ENCODE measurements around the gene LTN1. TPM values are rescaled to one million over a fixed set of nuclear protein-coding genes. Genes with fewer than 3 reads are reported as not detected.
"Not testable (repeated sequence)": the region's sequence is repeated elsewhere in the genome, so short reads cannot be mapped to it uniquely, and the experiment has no call there.

Gene LTN1
- total RNA-seq, 1 experiment from 2014 or later = 23.9 TPM

DNA sequence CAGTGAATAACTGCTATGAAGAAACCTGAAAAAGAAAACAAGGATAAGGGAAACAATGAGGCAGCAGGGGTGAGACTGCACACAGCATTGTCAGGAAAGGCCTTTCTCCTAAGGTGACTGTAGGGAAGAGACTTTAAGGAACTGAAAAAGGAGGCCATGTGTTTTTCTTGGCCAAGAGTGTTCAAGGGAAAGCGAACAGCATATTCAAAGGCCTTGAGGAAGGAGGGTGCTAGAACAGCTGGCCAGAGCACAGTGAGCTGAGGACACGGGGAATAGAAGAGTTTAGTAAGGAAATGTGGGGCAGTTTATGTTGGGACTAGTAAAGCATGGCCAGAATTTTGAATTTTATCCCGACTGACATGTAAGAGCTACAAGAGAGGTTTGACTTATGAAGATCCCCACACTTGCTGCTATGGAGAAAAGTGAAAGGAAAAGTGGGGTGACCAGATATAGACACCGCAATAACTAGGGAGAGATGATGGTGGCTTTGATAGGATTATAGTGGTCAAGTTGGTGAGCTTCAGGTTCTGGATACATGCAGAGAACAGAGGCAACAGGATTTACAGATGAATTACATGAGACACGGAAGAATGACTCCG, 25.1 kb upstream of the LTN1 start:
- Histone ChIP-seq H3K79me2 (ENCODE audit: insufficient read depth, low read length) (no peaks in the 10 kb centered on the region), H3K79me1 (ENCODE audit: insufficient read depth, low read depth, low read length, poor library complexity, severe bottlenecking) (no peaks in the 10 kb centered on the region), H3K4me2 (ENCODE audit: insufficient read depth, insufficient read length, low read length) (peak overlapping the region; percentile 35), H3K4me1 (ENCODE audit: insufficient read depth, low read length) (no peaks in the 10 kb centered on the region; the same call in 1 of the 2 replicates), H4K91ac (ENCODE audit: insufficient read length, low read depth, low read length) (no peak overlapping the region), H3T11ph (ENCODE audit: low read length) (no peak overlapping the region), H2AFZ (ENCODE audit: low read length) (no peak overlapping the region), H4K5ac (ENCODE audit: insufficient read length, low read depth, low read length) (no peak overlapping the region), H2AK5ac (ENCODE audit: insufficient read length, low read length) (no peak overlapping the region), H3K14ac (ENCODE audit: insufficient read depth, low read length) (no peak overlapping the region), H3K27ac (ENCODE audit: insufficient read length, low read depth, low read length) (no peak overlapping the region), H3K18ac (ENCODE audit: insufficient read length, low read depth, low read length) (no peak overlapping the region), H3K56ac (ENCODE audit: insufficient read length, low read depth, low read length) (no peak overlapping the region), H3K23ac (ENCODE audit: insufficient read length, low read depth, low read length) (no peak overlapping the region), H4K8ac (replicated peaks; ENCODE audit: insufficient read length, low read depth, low read length) (no peak overlapping the region), H2BK5ac (ENCODE audit: insufficient read length, low read length) (no peak overlapping the region), H2BK15ac (ENCODE audit: low read depth, low read length) (no peak overlapping the region), H3K9me3 (ENCODE audit: control insufficient read depth, low read depth, low read length) (no peaks in the 10 kb centered on the region), H4K20me1 (ENCODE audit: control insufficient read depth, insufficient read depth, insufficient read length) (no peaks in the 10 kb centered on the region), H3K23me2 (ENCODE audit: insufficient read length, low read depth, low read length, poor library complexity, severe bottlenecking) (no peaks in the 10 kb centered on the region), H2BK12ac (ENCODE audit: insufficient read length, low read depth, low read length) (no peak overlapping the region), H3K9ac (ENCODE audit: extremely low read depth, insufficient read length, low read length) (no peak overlapping the region), H3K4ac (ENCODE audit: low read depth, low read length) (no peak overlapping the region), H2BK20ac (ENCODE audit: low read depth, low read length, poor library complexity, severe bottlenecking) (no peak overlapping the region), H2BK120ac (ENCODE audit: low read depth, low read length, poor library complexity, severe bottlenecking) (no peak overlapping the region), H3K27me3 (ENCODE audit: insufficient read depth, low read length) (no peaks in the 10 kb centered on the region)
- H3K36me3 Mint-ChIP-seq (ENCODE audit: insufficient read depth in 1 of 3, low read depth in 3 of 3) = peaks cover under 1 to 3% (median 2%) of the 10 kb centered on the region in 3 experiments; a peak in 3 of 7 replicates
- no peaks in the 10 kb centered on the region; the same call in 1 of the 2 replicates for H3K27me3 Mint-ChIP-seq (ENCODE audit: low read depth)
- DNase-seq = no peak
- H3K27ac Mint-ChIP-seq = no peak overlapping the region
- TF ChIP-seq CTCF (conservative IDR thresholded peaks at IDR 0.05) = no peak
- peaks cover 4 to 5% of the 10 kb centered on the region in 2 experiments for H3K9me3 Mint-ChIP-seq
- H3K4me1 Mint-ChIP-seq = peaks cover 5 to 8% of the 10 kb centered on the region in 2 experiments
- H3K4me3 Mint-ChIP-seq = peak overlapping the region; percentile 79 to 81
- no CpG with 5 or more reads among the region's 6 CpGs for WGBS (ENCODE audit: extremely low coverage, insufficient read length, low lambda C conversion rate)

- not testable (repeated sequence) for H2BK120ac ChIP-seq (ENCODE audit: low read depth, low read length, poor library complexity, severe bottlenecking); H3K23ac ChIP-seq (ENCODE audit: insufficient read length, low read depth, low read length); H3K27ac Mint-ChIP-seq; H2BK20ac ChIP-seq (ENCODE audit: low read depth, low read length, poor library complexity, severe bottlenecking); DNase-seq; H3K36me3 Mint-ChIP-seq (ENCODE audit: insufficient read depth in 1 of 3, low read depth in 3 of 3); H3K27me3 ChIP-seq (ENCODE audit: insufficient read depth, low read length); H4K8ac ChIP-seq (replicated peaks; ENCODE audit: insufficient read length, low read depth, low read length); H3K18ac ChIP-seq (ENCODE audit: insufficient read length, low read depth, low read length); H3K27me3 Mint-ChIP-seq (ENCODE audit: low read depth); H3T11ph ChIP-seq (ENCODE audit: low read length); H3K4me2 ChIP-seq (ENCODE audit: insufficient read depth, insufficient read length, low read length); H3K79me1 ChIP-seq (ENCODE audit: insufficient read depth, low read depth, low read length, poor library complexity, severe bottlenecking); H2AFZ ChIP-seq (ENCODE audit: low read length); H4K5ac ChIP-seq (ENCODE audit: insufficient read length, low read depth, low read length); H3K79me2 ChIP-seq (ENCODE audit: insufficient read depth, low read length); H2BK12ac ChIP-seq (ENCODE audit: insufficient read length, low read depth, low read length); H3K27ac ChIP-seq (ENCODE audit: insufficient read length, low read depth, low read length); H2BK5ac ChIP-seq (ENCODE audit: insufficient read length, low read length); H4K20me1 ChIP-seq (ENCODE audit: control insufficient read depth, insufficient read depth, insufficient read length); H3K4me1 Mint-ChIP-seq; H3K23me2 ChIP-seq (ENCODE audit: insufficient read length, low read depth, low read length, poor library complexity, severe bottlenecking); H2BK15ac ChIP-seq (ENCODE audit: low read depth, low read length); H3K9ac ChIP-seq (ENCODE audit: extremely low read depth, insufficient read length, low read length); H4K91ac ChIP-seq (ENCODE audit: insufficient read length, low read depth, low read length); H3K4me3 Mint-ChIP-seq; H3K4me1 ChIP-seq (ENCODE audit: insufficient read depth, low read length); H3K9me3 ChIP-seq (ENCODE audit: control insufficient read depth, low read depth, low read length); H3K56ac ChIP-seq (ENCODE audit: insufficient read length, low read depth, low read length); H2AK5ac ChIP-seq (ENCODE audit: insufficient read length, low read length); H3K4ac ChIP-seq (ENCODE audit: low read depth, low read length); H3K14ac ChIP-seq (ENCODE audit: insufficient read depth, low read length)
- peaks cover 8 to 15% of the 10 kb centered on the region in 2 experiments for H3K9me3 Mint-ChIP-seq
- WGBS (ENCODE audit: extremely low coverage, insufficient read length, low lambda C conversion rate) = no CpG with 5 or more reads among the region's 30 CpGs
Measured at GRCh38 chr21:29011236-29011635, 18.6 kb upstream of the LTN1 start.

All from H9 (cell line).